OCI-LY7 (cell line): ENCODE data around the gene PRELID3B. TPM values are rescaled to one million over a fixed set of nuclear protein-coding genes. Genes with fewer than 3 reads are reported as not detected.
A peak's percentile ranks its signal among the peaks of the same experiment; 100 is the strongest.

Source experiments
- BruUV-seq: library from RNA; stranded (reverse); fragments of 400-500 nt; replicated peaks from 2 replicates; lab custom pipeline; 2021; lab: Mats Ljungman, UMichigan
- CTCF ChIA-PET: fragments of 300-600 bp; sonication (Branson Sonifier 250); formaldehyde crosslinking; loops from one replicate; lab custom pipeline; 2022; ENCODE audit warnings: antibody characterized with exemption; ENCODE audit not compliant: unreplicated experiment; lab: Charles Lee
- POLR2A ChIA-PET: fragments of 300-600 bp; sonication (Branson Sonifier 250); formaldehyde crosslinking; loops from one replicate; lab custom pipeline; 2022; ENCODE audit warnings: antibody characterized with exemption; lab: Charles Lee
- DNase-seq: peaks from one replicate; pipeline ENCODE4 v3.0.0-alpha.2; 2015; ENCODE audit warnings: low spot score
- H2AFZ ChIP-seq: fragments of 200-600 bp; sonication (generic), shearing (Covaris generic); 2 replicates; pipeline ENCODE4 v1.6.1; 2014; ENCODE audit warnings: mild to moderate bottlenecking, antibody characterized with exemption, low read length, moderate library complexity
- H3K27ac ChIP-seq: fragments of 200-600 bp; sonication (generic); 2 replicates; pipeline ENCODE4 v1.5.1; 2014; ENCODE audit warnings: mixed run types, low read depth, mild to moderate bottlenecking, moderate library complexity, low read length, inconsistent platforms; ENCODE audit not compliant: poor library complexity, severe bottlenecking
- H3K36me3 ChIP-seq: fragments of 200-600 bp; sonication (generic); 2 replicates; pipeline ENCODE4 v1.6.1; 2014; ENCODE audit warnings: mild to moderate bottlenecking, antibody characterized with exemption, low read length, moderate library complexity, mixed read lengths; ENCODE audit not compliant: insufficient read depth
- H3K4me1 ChIP-seq: fragments of 200-600 bp; sonication (generic); 2 replicates; pipeline ENCODE4 v1.5.1; 2014; ENCODE audit warnings: mild to moderate bottlenecking, low read length; ENCODE audit not compliant: insufficient read depth, poor library complexity, severe bottlenecking
- H3K4me2 ChIP-seq: fragments of 200-600 bp; sonication (generic); 2 replicates; pipeline ENCODE4 v1.6.1; 2014; ENCODE audit warnings: mild to moderate bottlenecking, low read length
- H3K4me3 ChIP-seq: fragments of 200-600 bp; sonication (generic); 2 replicates; pipeline ENCODE4 v1.5.1; 2014; ENCODE audit warnings: mild to moderate bottlenecking, low read depth, low read length; ENCODE audit not compliant: poor library complexity, severe bottlenecking
- H3K79me2 ChIP-seq: fragments of 200-600 bp; sonication (generic); 2 replicates; pipeline ENCODE4 v1.6.1; 2016; ENCODE audit warnings: low read depth, mild to moderate bottlenecking, low read length, moderate library complexity, mixed read lengths; ENCODE audit not compliant: insufficient read depth
- H3K9me2 ChIP-seq: fragments of 200-600 bp; sonication (generic); 2 replicates; pipeline ENCODE4 v1.6.1; 2016; ENCODE audit warnings: mild to moderate bottlenecking, low read length, mixed read lengths; ENCODE audit not compliant: insufficient read depth
- H3K9me3 ChIP-seq: fragments of 200-600 bp; sonication (generic); 2 replicates; pipeline ENCODE4 v1.6.1; 2014; ENCODE audit warnings: mild to moderate bottlenecking, mixed run types, low read length, mixed read lengths
- H4K20me1 ChIP-seq: fragments of 200-600 bp; sonication (generic); 2 replicates; pipeline ENCODE4 v1.6.1; 2014; ENCODE audit warnings: mild to moderate bottlenecking, antibody characterized with exemption, low read length, moderate library complexity, mixed read lengths; ENCODE audit not compliant: insufficient read depth
- EZH2phosphoT487 ChIP-seq: fragments of 200-600 bp; sonication (generic); IDR thresholded peaks from 2 replicates; pipeline ENCODE4 v1.6.1; 2018; ENCODE audit warnings: low read depth, borderline replicate concordance, mild to moderate bottlenecking, mixed run types, antibody characterized with exemption, low read length, moderate library complexity, mixed read lengths
- intact Hi-C: fragments of 100-400 bp; cut with micrococcal nuclease; formaldehyde crosslinking; loops from one replicate; pipeline ENCODE4 v1.10.0; 2022; ENCODE audit not compliant: unreplicated experiment
- total RNA-seq, 2 experiments: library from RNA; depleted of rRNA in 1 of 2; stranded (reverse); fragments of >200 nt in 1 of 2; shearing (Covaris generic) in 1 of 2; gene quantifications; 2 replicates each; pipeline ENCODE4 v1.2.3, GENCODE V29; 2014 to 2022
- TF ChIP-seq, protein P1 (sequence below): fragments of 200-600 bp; sonication (generic); conservative IDR thresholded peaks from 2 replicates; pipeline ENCODE4 v1.5.1; 2014; ENCODE audit warnings: mild to moderate bottlenecking, antibody characterized with exemption, low read length, moderate library complexity, mixed read lengths

The PRELID3B gene
- total RNA-seq, 2 experiments from 2014 or later: 99.4 to 119 TPM

DNA sequence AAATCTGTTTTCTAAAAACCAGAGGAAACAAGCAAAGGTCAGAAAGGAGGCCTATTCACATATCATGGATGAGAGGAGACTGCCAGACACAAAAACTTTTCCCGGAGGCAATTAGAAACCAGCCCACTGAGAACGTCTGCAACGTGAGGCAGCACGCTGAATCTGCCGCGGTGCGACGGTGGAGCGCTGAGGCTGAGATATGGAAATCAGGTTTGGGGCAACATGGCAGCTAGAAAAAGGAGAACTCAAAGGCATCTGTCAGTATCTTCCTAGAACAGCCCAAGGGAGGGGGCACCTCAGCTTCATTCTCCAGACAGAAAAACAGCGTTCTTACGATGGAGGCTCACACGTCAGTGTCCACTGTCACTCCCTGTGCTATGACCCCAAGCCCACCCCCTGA is 5.2 kb downstream of the PRELID3B start:
- Histone ChIP-seq H3K9me2 (no peaks in the 10 kb centered on the region), H3K4me3 (no peak overlapping the region), H4K20me1 (peaks cover 31% of the 10 kb centered on the region; the same call in 1 of the 2 replicates), H3K27ac (no peak overlapping the region), H3K36me3 (peaks cover 83% of the 10 kb centered on the region), H3K4me1 (peaks cover 53% of the 10 kb centered on the region), H3K4me2 (no peak overlapping the region), H2AFZ (no peak overlapping the region), H3K9me3 (no peaks in the 10 kb centered on the region), H3K79me2 (peaks cover 67% of the 10 kb centered on the region)
- DNase-seq: no peak
- ChIA-PET POLR2A (no interaction called here), CTCF (no interaction called here)
- intact Hi-C loops: no loop called here
- BruUV-seq: no TSS peak
- no peak for TF ChIP-seq EZH2phosphoT487
- TF ChIP-seq, protein P1, sequence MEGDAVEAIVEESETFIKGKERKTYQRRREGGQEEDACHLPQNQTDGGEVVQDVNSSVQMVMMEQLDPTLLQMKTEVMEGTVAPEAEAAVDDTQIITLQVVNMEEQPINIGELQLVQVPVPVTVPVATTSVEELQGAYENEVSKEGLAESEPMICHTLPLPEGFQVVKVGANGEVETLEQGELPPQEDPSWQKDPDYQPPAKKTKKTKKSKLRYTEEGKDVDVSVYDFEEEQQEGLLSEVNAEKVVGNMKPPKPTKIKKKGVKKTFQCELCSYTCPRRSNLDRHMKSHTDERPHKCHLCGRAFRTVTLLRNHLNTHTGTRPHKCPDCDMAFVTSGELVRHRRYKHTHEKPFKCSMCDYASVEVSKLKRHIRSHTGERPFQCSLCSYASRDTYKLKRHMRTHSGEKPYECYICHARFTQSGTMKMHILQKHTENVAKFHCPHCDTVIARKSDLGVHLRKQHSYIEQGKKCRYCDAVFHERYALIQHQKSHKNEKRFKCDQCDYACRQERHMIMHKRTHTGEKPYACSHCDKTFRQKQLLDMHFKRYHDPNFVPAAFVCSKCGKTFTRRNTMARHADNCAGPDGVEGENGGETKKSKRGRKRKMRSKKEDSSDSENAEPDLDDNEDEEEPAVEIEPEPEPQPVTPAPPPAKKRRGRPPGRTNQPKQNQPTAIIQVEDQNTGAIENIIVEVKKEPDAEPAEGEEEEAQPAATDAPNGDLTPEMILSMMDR: no peak

GRCh38 chr20:59035381-59035780 is 7.2 kb downstream of the PRELID3B start:
- H3K4me2 ChIP-seq: no peak overlapping the region
- intact Hi-C loops: no loop called here
- H3K4me3 ChIP-seq: no peak overlapping the region
- peaks cover 86% of the 10 kb centered on the region for H3K36me3 ChIP-seq
- H3K4me1 ChIP-seq: peaks cover 49% of the 10 kb centered on the region
- H2AFZ ChIP-seq: no peak overlapping the region
- H3K9me2 ChIP-seq: no peaks in the 10 kb centered on the region
- TF ChIP-seq, protein P1: no peak
- no peak for TF ChIP-seq EZH2phosphoT487
- H3K9me3 ChIP-seq: no peaks in the 10 kb centered on the region
- BruUV-seq: no TSS peak
- CTCF ChIA-PET: no interaction called here
- peaks cover 31% of the 10 kb centered on the region; the same call in 1 of the 2 replicates for H4K20me1 ChIP-seq
- peaks cover 64% of the 10 kb centered on the region for H3K79me2 ChIP-seq
- H3K27ac ChIP-seq: no peak overlapping the region
- no peak for DNase-seq
- POLR2A ChIA-PET: no interaction called here

DNA sequence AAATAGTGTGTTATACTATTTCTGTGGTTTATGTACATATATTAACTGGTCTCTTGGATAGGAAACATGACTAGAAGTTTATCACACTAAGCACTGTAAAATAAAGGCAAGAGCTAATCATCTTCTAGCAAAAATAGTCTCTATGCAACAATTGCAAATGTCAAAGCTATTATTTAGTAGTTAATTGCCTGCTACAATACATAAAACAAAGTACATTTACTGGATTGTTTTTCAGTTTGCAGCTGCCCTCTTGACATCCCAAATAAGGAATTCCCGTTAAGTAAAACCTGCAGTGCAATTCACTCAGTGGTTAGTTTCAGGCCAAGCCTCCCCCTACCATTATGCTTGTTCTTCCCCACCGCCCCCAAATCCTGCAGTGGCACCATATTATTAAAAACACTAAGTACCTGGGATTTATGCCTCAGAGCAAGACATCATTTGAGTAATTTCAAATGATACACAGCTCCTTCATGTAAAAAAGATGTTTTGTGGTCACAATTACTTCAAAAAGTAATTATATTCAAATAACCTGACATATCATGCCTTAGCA is 8.9 kb downstream of the PRELID3B start:
- no peak for DNase-seq
- no peak overlapping the region for H2AFZ ChIP-seq
- ChIA-PET POLR2A (interaction anchor here (0.6 to 4.3 kb wide), 8 partner anchors 8 to 147 kb away, joined by 3 to 32 read pairs (median 4); partner anchors contain the start of gene PRELID3B), CTCF (no interaction called here)
- H3K4me1 ChIP-seq: peaks cover 49% of the 10 kb centered on the region
- no peak overlapping the region for H3K4me3 ChIP-seq
- H3K9me2 ChIP-seq: no peaks in the 10 kb centered on the region
- peaks cover 87% of the 10 kb centered on the region for H3K36me3 ChIP-seq
- peak overlapping the region; percentile 73 for H3K4me2 ChIP-seq
- H4K20me1 ChIP-seq: peaks cover 36% of the 10 kb centered on the region
- no peaks in the 10 kb centered on the region for H3K9me3 ChIP-seq
- TF ChIP-seq EZH2phosphoT487: no peak
- TF ChIP-seq, protein P1: no peak
- BruUV-seq: no TSS peak
- H3K27ac ChIP-seq: peak overlapping the region; percentile 4
- peaks cover 64% of the 10 kb centered on the region for H3K79me2 ChIP-seq
- intact Hi-C loops: loop anchor here (2.0 to 5.0 kb wide), 2 partner anchors 126 to 141 kb away; no protein-coding TSS in a partner anchor
